HG03196 (cell line): Measurements from ENCODE around the gene ZMYM2.
"Not testable (repeated sequence)": the region's sequence is repeated elsewhere in the genome, so short reads cannot be mapped to it uniquely, and the experiment has no call there.

Experiments used
- ATAC-seq: cut with Tn5 transposase; IDR thresholded peaks from one replicate; pipeline ENCODE4 v1.9.1; 2021; ENCODE audit not compliant: unreplicated experiment

The ZMYM2 gene

GRCh38 chr13:19982447-19983043 is 24.0 kb downstream of the ZMYM2 start:
- no peak for ATAC-seq

- ATAC-seq, result peak; percentile 75
Observed at GRCh38 chr13:19984430-19985218, 26.1 kb downstream of the ZMYM2 start.

GRCh38 chr13:19985219-19985556 is 26.7 kb downstream of the ZMYM2 start:
- no peak for ATAC-seq

DNA sequence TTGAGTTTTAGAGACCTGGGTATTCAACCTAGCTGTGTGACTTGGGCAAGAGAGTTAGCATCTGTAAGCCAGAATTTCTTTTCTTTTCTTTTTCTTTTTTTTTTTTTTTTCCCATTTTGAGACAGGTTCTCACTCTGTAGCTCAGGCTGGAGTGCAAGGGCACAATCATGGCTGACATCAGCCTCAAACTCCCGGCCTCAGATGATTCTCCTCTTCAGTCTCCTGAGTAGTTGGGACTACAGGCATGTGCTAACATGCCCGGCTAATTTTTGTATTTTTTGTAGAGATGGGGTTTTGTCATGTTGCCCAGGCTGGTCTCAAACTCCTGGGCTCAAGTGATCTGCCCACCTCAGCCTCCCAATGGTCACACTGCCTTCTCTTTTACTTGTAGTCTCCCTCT is 33.0 kb downstream of the ZMYM2 start:
- ATAC-seq, result no peak

DNA sequence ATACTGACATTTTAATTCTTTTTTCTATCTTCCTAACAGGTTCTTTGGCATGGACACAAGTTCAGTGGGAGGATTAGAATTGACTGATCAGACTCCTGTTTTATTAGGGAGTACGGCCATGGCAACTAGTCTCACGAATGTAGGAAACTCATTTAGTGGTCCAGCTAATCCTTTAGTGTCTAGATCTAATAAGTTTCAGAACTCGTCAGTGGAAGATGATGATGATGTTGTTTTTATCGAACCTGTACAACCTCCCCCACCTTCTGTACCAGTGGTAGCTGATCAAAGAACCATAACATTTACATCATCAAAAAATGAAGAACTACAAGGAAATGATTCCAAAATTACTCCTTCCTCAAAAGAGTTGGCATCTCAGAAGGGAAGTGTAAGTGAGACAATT is 34.5 kb downstream of the ZMYM2 start:
- no peak for ATAC-seq

DNA sequence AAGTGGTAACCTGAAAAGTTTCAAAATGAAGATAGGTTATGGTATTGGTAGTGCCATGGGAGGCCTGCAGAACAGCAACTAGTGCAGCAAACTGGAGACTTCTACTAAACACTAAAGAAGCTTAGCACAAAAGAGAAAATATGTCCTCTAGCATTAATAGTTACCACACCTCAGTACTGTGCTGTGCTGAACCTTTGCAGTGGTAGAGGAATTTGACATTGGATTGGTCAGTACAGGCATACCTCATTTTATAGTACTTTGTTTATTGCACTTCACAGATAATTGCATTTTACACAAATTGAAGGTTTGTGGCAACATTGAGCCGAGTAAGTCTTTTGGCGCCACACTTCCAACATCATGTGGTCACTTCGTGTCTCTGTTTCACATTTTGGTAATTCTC is 40.4 kb downstream of the ZMYM2 start:
- ATAC-seq, result no peak

GRCh38 chr13:20000062-20000552 is 41.6 kb downstream of the ZMYM2 start:
- ATAC-seq, result no peak

GRCh38 chr13:20001366-20002190 is 43.1 kb downstream of the ZMYM2 start:
- ATAC-seq, result no peak

- ATAC-seq, result no peak
Observed at GRCh38 chr13:20002787-20003186, 44.3 kb downstream of the ZMYM2 start.

GRCh38 chr13:20006206-20006605 is 47.7 kb downstream of the ZMYM2 start:
- ATAC-seq, result no peak

- no peak for ATAC-seq
Observed at GRCh38 chr13:20015763-20016162, 57.2 kb downstream of the ZMYM2 start.

GRCh38 chr13:20016649-20017364 is 58.3 kb downstream of the ZMYM2 start:
- ATAC-seq, result no peak

GRCh38 chr13:20017365-20017711 is 58.8 kb downstream of the ZMYM2 start:
- no peak for ATAC-seq

- ATAC-seq, result no peak
Observed at GRCh38 chr13:20019043-20019442, 60.5 kb downstream of the ZMYM2 start.

DNA sequence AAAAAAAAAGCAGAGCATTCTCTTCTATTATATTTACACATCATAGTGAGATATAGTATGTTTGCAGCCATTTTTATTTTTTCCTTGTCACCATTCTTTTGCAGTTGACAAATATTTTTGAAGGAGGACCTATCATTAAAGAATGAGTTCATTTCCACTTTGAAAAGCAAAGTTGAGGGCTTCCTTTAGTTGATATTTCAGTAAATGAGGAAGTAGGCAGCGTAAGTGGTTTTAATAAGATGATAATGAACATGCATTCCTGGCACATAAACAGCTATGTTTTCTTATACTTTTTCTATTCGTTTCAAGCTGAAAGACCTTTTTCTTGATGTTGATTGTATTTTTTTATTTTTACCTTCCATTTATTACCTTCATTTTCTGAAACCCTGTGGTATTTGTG is 66.2 kb downstream of the ZMYM2 start:
- ATAC-seq, result no peak

DNA sequence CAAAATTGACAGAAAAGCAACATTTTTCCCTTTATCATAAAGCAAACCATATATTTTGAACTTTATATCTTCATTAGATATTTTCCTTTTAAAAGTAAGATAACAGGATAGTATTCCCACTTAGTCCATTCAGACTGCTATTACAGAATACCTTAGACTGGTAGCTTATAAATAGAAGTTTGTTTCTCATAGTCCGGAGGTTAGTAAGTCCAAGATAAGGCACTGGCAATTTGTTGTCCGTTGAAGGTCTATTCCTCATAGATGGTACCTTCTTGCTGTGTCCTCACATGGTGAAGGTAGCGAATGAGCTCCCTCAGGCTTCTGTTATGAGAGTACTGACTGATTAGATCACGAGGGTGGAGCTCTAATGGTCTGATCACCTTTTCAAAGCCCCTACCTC is 70.4 kb downstream of the ZMYM2 start:
- ATAC-seq, result no peak

DNA sequence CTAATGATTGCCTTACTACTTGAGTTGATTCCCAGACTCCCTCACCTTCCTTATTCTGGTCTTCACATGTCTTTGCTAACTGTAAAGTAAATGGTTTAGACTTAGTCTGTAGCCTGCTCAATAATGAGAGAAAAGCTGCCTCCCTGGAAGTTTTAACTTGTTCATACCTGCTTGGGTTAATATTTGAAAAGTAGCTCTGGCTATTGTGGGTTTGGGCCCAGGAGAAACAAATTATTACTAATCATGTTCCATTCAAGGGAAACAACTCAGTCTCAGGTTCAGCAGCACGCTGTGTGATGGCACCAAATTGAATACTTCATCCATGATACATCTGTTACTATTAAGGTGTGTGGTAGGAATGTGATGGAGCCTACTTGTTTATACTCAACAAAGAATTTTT is 75.0 kb downstream of the ZMYM2 start:
- no peak for ATAC-seq

GRCh38 chr13:20035130-20035529 is 76.6 kb downstream of the ZMYM2 start:
- no peak for ATAC-seq

- no peak for ATAC-seq
Observed at GRCh38 chr13:20037908-20038307, 79.4 kb downstream of the ZMYM2 start.

- not testable (repeated sequence) for ATAC-seq
Observed at GRCh38 chr13:20042603-20043002, 84.1 kb downstream of the ZMYM2 start.

- ATAC-seq, result no peak
Observed at GRCh38 chr13:20043207-20043925, 84.8 kb downstream of the ZMYM2 start.
